ENCODE measurements around the gene TMEM179B.

DNA sequence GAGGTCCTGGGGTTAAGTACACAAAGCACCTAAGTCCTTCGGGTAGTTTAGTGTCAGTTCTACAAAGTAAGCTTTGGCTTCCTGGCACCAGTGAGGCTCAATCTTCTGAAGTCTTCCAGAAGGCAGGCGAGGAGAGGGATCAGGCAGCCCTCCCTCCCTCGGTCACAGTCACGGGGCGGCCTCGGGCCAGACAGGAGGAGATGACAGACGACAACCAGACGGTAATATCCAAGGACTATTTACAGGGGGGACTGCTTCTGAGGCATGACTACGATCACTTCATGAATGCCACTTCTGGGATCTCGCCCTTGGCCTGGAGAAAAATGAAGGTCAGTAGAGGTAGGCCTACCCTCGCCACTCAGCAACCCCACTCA lies 5.0 kb downstream of the TMEM179B start:
- TF ChIP-seq CTCF (conservative IDR thresholded peaks at IDR 0.05 in 1 of 2, IDR thresholded peaks at IDR 0.05 in 1 of 2; ENCODE audit: low read depth in 1 of 2, low read length in 2 of 2) = no peak
- no peak for TF ChIP-seq EZH2 (IDR thresholded peaks at IDR 0.05; ENCODE audit: low read length, missing control alignments)

Data from fibroblast of lung (primary cell).